Kidney capillary endothelial cell (primary cell): ENCODE data around the gene PPA2.
"Not testable (repeated sequence)": the region's sequence is repeated elsewhere in the genome, so short reads cannot be mapped to it uniquely, and the experiment has no call there.

Source experiments
- DNase-seq: peaks from one replicate; pipeline ENCODE4 v3.0.0-alpha.2; 2018; ENCODE audit warnings: low spot score

Gene PPA2

DNA sequence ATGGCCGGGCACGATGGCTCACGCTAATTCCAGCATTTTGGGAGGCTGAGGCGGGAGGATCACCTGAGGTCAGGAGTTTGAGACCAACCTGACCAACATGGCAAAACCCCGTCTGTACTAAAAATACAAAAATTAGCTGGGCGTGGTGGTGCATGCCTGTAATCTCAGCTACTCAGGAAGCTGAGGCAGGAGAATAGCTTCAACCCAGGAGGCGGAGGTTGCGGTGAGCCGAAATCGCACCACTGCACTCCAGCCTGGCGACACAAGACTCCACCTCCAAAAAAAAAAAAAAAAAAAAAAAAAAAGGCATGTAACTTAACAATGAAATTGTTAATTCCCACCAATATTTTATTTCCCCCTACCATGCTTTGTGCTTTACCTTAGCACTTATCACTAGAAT, 15.3 kb downstream of the PPA2 start:
- not testable (repeated sequence) for DNase-seq

DNA sequence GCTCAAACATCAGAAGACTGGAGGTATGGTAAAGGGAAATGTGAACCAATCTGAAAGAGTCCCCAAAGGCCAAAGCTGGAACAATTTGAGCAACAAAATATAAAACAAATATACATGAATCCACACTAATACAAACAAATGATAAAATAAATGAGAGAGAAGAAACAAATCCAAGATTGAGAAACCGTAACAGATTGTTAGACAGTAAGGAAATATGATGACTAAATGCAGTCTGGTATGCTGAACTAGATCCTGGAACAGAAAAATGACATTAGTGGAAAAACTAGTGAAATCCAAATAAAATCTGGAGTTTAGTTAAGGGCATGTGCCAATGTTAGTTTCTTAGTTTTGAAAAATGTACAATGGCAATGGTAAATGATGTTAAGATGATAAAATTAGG, 15.9 kb downstream of the PPA2 start:
- DNase-seq = no peak

DNA sequence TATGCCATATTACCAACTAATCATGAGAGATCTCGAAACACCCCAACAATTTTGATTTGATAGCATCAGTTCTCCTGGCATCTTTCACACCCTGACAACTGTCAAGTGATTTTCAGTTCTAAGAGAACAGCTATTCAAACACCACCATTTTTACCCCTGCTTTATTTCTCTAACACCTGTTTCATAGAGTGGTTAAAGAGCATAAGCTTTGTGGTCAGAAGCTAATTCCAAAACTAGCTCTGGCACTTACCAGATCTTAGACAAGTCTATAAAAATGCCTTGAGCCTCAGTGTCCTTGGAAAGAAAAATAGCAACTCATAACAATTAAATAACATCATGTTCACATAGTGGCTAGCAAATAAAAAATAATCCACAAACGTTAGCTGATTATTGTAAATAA, 17.9 kb downstream of the PPA2 start:
- DNase-seq = no peak

DNA sequence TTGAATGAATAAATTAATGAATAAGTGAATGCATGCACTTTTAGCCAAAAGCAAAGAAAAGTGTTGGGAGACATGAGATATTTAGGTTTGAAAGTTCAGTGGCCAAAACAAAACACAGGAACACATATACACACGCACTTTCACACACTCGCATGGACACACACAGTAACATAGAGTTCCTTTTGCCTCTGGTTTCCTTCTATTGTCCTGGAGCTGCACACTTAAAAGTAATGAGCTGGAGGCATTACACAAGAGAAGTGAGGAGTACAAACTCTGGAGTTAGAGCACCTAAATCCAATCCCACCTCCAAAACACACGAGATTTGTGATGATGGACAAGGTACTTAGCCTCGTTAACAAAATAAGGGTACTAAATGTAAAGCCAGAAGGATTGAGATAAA, 18.7 kb downstream of the PPA2 start:
- no peak for DNase-seq

DNA sequence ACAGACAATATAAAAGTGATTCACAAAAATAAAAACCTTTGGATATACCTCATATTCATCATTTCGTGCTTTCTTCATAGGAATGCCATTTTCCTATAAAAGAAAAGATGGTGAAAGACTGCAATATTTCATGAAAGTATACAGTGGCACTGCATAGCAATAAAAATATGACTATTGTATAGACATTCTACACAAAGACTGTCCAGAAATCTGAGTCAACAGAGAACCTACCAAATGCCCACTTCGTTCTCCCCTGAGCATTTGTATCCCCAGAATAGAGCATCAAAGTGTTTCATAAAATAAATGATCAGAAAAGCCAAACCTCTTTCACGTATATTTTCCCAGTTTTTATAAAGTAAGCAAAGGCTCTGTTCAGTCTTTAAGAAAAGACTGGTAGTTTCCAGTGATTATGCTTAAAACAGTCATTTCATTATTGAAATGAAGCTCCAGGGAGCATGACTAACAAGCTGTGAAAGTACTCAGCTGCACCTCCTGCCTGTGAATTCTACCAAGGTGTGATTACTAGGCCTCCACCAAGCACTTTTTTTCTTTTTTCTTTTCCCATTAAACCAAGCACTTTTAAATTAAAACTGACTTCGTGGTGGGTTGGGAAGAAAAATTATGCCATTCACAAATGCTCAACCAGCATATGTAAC, 20.2 kb downstream of the PPA2 start:
- no peak for DNase-seq

DNA sequence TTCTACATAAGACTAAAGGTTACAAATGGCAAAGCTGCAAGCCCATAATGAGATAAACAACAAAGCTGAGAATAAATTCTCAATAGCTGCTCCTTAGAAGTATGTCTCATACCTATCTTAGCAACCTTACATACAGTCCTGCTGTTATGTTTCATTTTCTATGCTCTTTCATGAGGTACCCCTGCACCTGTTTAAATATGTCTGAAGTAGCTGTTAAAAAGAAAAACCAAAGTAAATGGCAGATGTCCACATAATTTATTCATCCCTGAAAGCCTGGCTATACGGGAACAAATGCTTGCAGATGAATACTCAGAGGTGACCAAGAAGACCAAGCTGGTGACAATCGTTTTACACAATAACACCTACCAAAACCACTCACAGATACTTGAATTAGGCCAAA, 22.5 kb downstream of the PPA2 start:
- no peak for DNase-seq

DNA sequence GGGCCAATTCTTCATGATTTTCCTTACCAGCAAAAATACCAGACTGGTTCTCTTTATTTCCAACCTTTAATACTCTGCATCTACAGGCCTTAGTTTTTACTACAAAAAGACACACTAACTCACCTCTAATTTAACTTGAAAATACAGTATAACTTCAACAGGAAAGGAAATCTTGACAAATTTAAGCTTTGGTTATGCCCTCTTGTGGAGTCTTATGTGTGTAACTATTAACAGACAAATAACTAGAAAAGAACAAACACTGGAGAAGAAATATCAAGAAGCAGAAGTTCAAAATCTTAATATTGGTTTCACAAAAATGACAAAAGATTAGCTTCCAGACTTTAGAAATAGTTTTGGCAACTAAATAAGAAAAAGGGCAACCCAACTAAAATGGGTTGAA, 33.0 kb downstream of the PPA2 start:
- no peak for DNase-seq

DNA sequence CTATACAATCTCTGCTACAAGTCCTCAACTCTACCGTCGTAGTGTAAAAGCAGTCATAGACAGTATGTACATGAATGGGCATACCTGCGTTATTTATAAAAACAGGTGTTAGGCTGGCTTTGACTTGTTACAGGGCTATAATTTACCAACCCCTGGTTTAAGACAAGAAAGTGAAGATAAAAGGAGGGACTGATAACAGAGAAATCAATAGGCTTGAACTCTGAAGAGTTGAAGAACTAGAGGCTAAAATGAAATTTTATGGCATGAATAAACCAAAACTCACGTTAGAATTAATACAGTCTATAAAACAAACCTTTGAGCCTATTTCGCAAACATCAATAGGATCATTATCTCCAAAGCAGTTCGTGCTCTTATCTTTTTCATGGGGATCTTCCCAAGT, 36.2 kb downstream of the PPA2 start:
- no peak for DNase-seq

DNA sequence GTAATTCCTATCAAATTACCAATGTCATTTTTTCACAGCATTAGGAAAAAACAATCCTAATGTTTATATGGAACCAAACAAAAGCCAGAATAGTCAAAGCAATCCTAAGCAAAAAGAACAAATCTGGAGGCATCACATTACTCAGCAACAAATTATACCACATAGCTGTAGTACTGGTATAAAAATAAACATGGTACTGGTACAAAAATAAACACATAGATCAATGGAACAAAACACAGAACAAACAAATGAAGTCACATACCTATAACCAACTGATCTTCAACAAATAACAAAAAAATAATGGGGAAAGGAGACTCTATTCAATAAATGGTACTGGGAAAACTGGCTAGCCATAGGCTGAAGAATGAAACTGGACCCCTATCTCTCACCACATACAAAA, 37.4 kb downstream of the PPA2 start:
- no peak for DNase-seq

DNA sequence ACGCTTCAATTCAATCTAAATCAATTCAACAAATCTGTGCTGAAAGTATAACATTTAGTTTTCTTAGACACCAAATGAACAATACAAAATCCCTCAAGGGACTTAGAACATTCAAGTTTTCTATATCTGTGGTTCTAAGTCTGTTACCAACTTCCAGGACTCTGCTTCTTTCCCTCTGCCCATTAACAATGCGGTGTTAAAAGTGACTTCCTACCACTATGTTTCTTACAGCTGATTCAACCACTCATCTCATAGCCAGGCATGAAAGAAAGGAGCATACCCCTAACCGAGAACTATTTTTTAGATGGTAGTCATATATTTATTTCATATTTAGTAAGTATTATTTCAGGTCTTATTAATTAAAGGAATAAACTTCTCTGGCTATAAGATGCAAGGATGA, 38.9 kb downstream of the PPA2 start:
- no peak for DNase-seq

DNA sequence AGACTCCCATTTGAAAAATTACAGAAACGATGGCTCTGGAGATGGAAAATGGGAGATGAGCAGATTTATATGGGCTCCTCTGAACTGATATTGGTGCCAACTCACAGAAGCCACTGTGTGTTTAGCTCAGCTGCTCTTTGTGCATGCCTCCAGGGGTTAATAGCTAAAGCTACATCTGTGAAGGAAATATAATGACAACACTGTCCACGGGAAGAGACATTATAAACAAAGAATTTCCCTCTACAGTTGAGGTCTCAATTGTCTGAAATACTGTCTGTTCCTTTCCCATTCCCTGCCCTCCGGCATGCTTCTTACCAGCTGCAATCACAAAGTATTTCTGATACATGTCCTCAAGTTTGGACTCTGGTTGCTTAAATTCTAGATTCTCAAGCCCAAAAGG, 40.4 kb downstream of the PPA2 start:
- no peak for DNase-seq

DNA sequence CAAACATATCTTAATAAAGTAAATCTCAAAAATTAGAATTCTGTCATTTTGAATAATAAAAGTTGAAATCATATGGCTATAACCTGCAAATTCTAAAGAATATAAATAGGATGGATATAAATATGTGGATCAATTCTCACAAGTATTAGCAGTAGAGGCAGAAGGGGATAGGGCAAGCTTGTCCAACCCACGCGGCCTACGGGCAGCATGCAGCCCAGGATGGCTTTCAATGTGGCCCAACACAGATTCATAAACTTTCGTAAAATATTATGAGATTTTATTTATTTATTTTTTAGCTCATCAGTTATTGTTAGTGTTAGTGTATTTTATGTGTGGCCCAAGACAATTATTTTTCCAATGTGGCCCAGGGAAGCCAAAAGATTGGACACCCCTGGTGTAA, 41.4 kb downstream of the PPA2 start:
- DNase-seq = no peak

DNA sequence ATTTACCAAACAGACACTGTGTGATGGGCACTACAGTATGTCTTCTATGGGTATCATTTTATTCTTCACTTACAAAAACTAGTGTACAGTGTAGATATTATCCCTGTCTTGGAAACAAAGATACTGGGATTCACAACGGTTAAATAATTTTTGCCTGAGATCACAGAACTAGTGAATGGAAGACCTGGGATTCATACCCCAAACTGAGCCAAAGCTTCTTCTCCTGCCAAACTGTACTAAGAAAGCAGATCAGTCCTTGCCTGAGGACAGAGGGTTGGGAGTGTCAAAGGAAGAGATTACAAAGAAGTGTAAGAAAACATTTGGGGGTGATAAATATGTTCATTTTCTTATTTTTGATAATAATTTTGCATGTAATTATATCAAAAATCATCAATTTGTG, 43.1 kb downstream of the PPA2 start:
- DNase-seq = no peak

DNA sequence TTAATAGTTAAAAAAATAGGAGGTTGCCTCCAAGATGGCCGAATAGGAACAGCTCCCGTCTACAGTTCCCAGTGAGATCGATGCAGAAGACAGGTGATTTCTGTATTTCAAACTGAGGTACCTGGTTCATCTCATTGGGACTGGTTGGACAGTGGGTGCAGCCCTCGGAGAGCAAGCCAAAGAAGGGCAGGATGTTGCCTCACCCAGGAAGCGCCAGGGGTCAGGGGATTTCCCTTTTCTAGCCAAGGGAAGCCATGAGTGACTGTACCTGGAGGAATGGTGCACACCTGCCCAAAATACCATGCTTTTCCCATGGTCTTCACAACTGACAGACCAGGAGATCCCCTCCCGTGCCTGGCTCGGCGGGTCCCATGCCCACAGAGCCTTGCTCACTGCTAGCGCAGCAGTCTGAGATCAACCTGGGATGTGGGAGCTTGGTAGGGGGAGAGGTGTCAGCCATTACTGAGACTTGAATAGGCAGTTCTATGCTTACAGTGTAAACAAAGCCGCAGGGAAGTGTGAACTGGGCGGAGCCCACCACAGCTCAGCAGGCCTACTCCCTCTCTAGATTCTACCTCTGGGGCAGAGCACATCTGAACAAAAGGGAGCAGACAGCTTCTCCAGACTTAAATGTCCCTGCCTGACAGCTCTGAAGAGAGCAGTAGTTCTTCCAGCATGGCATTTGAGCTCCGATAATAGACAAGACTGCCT, 47.5 kb downstream of the PPA2 start:
- DNase-seq = no peak

DNA sequence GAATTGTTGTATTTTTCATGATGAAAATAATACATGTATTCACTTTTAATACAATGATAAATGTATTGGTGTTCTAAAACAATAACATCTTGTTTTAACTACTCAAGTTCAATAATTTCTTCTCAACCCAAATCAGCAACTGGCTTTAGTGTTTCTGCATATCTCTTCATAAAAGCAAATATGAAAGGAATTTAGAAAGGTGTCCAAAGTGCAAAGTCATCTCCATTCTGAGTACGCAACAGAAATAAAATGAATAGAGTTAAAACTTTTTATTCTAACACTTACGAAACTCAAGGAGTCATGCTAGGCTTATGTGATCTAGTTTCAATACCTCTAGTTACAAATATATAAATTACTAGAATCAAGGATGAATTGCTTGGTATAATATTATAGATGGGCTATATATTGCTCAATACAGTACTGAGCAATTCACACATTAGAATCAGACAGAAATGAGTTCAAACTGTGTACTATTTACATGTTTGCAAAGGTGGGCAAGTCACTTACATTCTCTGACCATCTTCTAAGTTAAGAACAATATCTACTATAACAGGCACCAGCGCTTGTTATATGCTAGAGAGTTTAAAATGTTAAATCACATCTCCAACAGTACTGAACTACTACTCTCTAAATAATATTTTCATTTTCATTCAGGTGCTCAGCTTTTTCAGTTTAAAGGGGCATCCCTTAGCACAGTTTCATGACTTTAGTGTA, 51.5 kb downstream of the PPA2 start:
- no peak for DNase-seq

DNA sequence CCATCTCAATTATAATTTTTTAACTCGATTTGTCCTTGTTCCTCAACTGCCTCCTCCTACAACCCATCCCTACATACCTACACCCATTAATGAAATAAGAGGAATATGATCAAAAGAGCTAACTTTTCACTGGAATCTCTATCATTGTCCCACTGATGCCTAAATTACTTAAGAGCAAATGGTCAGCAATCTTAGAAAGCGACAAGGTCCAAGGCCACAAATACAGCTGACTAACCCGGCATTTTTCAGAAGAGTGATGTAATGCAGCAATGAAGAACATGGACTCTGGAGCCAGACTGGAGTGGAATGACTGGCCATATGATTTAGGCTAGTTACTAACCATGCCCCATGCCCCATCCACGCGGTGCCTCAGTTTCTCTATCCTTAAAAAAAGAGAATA, 56.2 kb downstream of the PPA2 start:
- DNase-seq = no peak

DNA sequence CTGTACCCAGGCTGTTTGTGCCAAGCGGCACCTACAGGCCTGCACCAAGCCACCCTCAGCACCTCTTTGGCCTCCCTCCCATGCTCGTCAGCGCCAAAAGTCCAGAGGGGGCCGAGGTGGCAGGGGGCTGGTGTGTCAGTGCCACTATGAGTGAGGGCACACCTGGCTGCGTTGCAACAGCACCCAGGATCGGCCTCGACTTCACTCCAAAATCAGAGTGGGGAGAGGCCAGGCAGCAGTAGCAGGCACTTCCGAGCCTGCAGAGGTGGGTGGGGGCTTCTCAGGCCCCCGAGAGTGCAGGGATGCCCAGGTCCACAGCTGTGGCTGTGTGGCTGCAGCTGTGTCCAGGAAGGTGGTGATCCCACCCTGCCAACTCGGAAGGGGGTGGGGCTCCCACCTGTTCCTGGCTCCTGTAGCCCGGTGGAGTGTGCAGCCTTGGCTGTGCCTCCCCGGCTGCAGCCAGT, 58.5 kb downstream of the PPA2 start:
- DNase-seq = no peak

DNA sequence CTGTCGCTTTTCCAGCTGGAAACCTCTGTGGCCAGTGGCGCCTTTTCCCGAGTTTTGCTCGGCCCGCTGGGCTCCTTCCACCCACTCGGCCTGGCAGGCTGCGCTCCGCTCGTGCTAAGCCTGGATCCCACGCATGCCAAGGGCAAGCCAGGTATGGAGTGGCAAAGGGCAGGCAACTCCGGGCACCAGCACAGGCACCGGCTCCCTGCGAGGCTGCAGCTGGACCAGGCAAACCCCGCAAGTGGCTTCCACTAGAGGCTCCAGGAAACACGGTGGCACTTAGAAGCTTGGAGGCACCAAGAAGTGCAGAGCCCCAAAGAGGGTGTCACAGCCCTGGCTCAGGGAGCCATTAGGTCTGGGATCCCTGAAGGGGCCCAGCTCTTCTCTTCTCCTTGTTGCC, 59.5 kb downstream of the PPA2 start:
- DNase-seq = no peak

DNA sequence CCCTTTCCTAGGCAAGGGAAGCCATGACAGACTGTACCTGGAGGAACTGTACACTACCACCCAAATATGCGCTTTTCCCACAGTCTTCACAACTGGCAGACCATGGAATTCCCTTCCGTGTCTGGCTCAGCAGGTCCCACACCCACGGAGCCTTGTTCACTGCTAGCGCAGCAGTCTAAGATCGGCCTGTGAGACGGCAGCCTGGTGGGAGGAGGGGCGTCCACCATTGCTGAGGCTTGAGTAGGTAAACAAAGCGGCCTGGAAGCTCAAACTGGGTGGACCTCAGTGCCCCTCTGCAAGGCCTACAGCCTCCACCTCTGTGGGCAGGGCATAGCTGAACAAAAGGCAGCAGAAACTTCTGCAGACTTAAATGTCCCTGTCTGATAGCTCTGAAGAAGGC, 64.7 kb downstream of the PPA2 start:
- not testable (repeated sequence) for DNase-seq

DNA sequence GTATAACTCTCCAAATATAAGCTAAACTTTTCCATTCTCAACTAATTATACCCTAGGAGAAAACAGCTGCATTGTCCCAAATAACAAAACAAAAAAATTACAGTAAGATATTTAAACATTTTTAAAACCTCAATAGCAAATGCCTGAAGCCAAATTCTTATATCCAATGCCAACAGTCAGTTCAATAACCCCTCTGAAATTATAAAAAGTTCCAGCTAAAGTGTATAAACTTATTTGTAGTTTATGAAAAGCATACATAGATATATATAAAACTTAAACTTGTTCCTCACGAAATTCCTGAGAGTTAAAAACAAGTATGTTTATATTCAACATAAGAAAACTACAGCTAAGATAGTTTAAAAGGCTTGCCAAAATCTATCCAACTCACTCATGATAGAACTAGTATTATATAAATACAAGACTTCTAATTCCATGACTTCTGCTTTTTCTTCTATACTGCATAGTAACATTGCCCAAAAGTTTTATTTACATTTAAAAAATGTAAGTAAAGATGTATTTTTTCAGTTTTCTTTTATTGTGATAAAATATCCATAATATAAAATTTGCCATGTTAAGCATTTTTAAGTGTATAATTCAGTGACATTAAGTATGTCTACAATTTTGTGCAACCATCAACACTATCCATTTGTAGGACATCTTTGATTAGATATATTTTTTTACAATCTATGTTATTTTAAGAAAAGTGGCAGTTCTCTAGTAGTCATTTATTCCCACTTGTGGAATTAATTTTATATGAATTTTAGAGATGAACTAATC, 72.8 kb downstream of the PPA2 start:
- no peak for DNase-seq

DNA sequence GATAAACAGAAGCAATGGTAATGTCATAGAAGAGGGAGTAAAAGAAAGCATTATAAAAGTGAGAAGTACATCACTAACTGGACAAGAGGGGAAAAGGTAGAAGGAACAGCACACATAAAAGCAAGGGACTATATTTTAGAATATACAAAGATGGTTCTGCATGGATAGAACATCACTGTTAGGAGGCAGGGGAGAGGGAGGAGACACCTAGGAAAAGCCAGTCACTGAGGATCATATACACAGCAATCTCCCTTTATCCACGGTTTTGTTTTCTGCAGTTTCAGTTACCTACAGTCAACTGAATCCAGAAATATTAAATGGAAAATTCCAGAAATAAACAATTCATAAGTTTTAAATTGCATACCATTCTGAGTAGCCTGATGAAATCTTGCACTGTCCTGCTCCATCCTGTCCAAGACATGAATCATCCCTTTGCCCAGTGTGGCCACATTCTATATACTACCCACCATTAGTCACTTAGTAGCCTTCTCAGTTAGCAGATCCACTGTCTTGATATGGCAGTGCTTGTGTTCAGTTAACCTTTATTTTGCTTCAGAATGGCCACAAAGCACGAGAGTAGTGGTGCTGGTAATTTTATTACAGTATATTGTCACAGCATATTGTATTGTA, 74.2 kb downstream of the PPA2 start:
- DNase-seq = peak; percentile 55

DNA sequence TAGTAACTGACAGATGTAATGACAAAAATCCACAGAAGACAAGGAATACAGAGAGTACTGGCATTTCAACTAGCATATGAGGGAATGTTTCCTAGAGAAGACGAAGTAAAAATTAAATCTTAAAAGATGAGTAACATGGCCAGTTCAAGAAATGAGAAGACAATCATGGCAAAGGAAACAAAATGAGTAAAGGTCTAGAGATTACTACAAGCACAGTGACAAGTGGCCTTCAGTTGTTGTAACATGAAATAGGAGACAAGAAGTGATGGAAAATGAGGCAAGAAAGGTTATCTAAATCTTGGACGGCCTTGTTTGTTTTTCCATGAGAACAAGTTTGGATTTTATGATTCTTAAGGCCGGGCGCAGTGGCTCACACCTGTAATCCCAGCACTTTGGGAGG, 81.0 kb downstream of the PPA2 start:
- no peak for DNase-seq
